Stimulated activated CD8-positive, alpha-beta memory T cell treated with anti-CD3 and anti-CD28 coated beads, Interleukin-4, amount 100 ng/mL, for 4 hours (primary cell): ENCODE results near the gene TOMM40.
"Not testable (repeated sequence)": the region's sequence is repeated elsewhere in the genome, so short reads cannot be mapped to it uniquely, and the experiment has no call there.

Source experiments
- DNase-seq, 2 donors: peaks; one replicate each; pipeline ENCODE4 v3.0.0-alpha.2; 2020; ENCODE audit warnings: low read depth in 2 of 2, low spot score in 1 of 2

The TOMM40 gene

GRCh38 chr19:44891016-44891882, at the start of gene TOMM40:
Gene TOMM40 (plus strand): TSS chr19:44891254. CDS start chr19:44891416, 162 bp downstream.
- peak in 1 of 2 donors; percentile 100 for DNase-seq

- DNase-seq = no peak
Measured at GRCh38 chr19:44845286-44845611, 45.8 kb upstream of the TOMM40 start.

GRCh38 chr19:44845612-44846454, 45.2 kb upstream of the TOMM40 start, which contains the start of gene NECTIN2:
Gene NECTIN2 (plus strand): TSS chr19:44846297. CDS start chr19:44846526, 229 bp downstream.
- DNase-seq = peak; percentile 45 to 55

- DNase-seq = no peak
Measured at GRCh38 chr19:44846455-44847143, 44.5 kb upstream of the TOMM40 start.

GRCh38 chr19:44847144-44848035, 43.7 kb upstream of the TOMM40 start:
- DNase-seq = no peak

GRCh38 chr19:44848036-44848811, 42.8 kb upstream of the TOMM40 start:
- DNase-seq = no peak

- DNase-seq = no peak
Measured at GRCh38 chr19:44848812-44849447, 42.1 kb upstream of the TOMM40 start.

- DNase-seq = no peak
Measured at GRCh38 chr19:44850641-44851109, 40.4 kb upstream of the TOMM40 start.

- no peak for DNase-seq
Measured at GRCh38 chr19:44851427-44851826, 39.6 kb upstream of the TOMM40 start.

GRCh38 chr19:44855606-44856005, 35.4 kb upstream of the TOMM40 start:
- DNase-seq = no peak

- DNase-seq = no peak
Measured at GRCh38 chr19:44856421-44857083, 34.5 kb upstream of the TOMM40 start.

- DNase-seq = no peak
Measured at GRCh38 chr19:44857837-44858236, 33.2 kb upstream of the TOMM40 start.

- not testable (repeated sequence) for DNase-seq
Measured at GRCh38 chr19:44861576-44861975, 29.5 kb upstream of the TOMM40 start.

- no peak for DNase-seq
Measured at GRCh38 chr19:44863990-44864389, 27.1 kb upstream of the TOMM40 start.

GRCh38 chr19:44865196-44865767, 25.8 kb upstream of the TOMM40 start:
- DNase-seq = no peak

- no peak for DNase-seq
Measured at GRCh38 chr19:44866664-44867063, 24.4 kb upstream of the TOMM40 start.

- DNase-seq = no peak
Measured at GRCh38 chr19:44867578-44867977, 23.5 kb upstream of the TOMM40 start.
